ENCODE results near the gene NUDT6. TPM values are rescaled to one million over a fixed set of nuclear protein-coding genes. Genes with fewer than 3 reads are reported as not detected.

NUDT6 gene
- total and polyA plus RNA-seq, 2 donors from 2014 or later = 10.1 to 32.4 TPM

- TF ChIP-seq, protein P1, sequence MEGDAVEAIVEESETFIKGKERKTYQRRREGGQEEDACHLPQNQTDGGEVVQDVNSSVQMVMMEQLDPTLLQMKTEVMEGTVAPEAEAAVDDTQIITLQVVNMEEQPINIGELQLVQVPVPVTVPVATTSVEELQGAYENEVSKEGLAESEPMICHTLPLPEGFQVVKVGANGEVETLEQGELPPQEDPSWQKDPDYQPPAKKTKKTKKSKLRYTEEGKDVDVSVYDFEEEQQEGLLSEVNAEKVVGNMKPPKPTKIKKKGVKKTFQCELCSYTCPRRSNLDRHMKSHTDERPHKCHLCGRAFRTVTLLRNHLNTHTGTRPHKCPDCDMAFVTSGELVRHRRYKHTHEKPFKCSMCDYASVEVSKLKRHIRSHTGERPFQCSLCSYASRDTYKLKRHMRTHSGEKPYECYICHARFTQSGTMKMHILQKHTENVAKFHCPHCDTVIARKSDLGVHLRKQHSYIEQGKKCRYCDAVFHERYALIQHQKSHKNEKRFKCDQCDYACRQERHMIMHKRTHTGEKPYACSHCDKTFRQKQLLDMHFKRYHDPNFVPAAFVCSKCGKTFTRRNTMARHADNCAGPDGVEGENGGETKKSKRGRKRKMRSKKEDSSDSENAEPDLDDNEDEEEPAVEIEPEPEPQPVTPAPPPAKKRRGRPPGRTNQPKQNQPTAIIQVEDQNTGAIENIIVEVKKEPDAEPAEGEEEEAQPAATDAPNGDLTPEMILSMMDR (IDR thresholded peaks at IDR 0.05; ENCODE audit: borderline replicate concordance, extremely low read depth, insufficient read depth) = no peak
- Histone ChIP-seq H3K9ac (ENCODE audit: low read length in 3 of 3) (no peak overlapping the region), H3K36me3 (ENCODE audit: control insufficient read depth in 2 of 3, insufficient read depth in 3 of 3, low read length in 3 of 3) (no peaks in the 10 kb centered on the region), H3K27ac (ENCODE audit: low read depth in 2 of 2, low read length in 2 of 2) (no peak overlapping the region), H3K4me3 (ENCODE audit: low read length in 3 of 3) (no peak overlapping the region), H3K4me1 (ENCODE audit: control insufficient read depth in 2 of 3, insufficient read depth in 2 of 3, low read depth in 1 of 3, low read length in 3 of 3) (peaks cover 0 to 3% (median 0%) of the 10 kb centered on the region in 3 donors), H3K27me3 (ENCODE audit: control insufficient read depth, insufficient read depth, low read length) (no peaks in the 10 kb centered on the region), H3K9me3 (ENCODE audit: control insufficient read depth in 2 of 3, insufficient read depth in 1 of 3, low read length in 3 of 3) (no peaks in the 10 kb centered on the region)
- intact Hi-C loops (cut with DNase I) = no loop called here
- FAIRE-seq (no peak), DNase-seq (no peak)
These were observed 63.7 kb downstream of the NUDT6 start for GRCh38 chr4:122858705-122859104.

DNA sequence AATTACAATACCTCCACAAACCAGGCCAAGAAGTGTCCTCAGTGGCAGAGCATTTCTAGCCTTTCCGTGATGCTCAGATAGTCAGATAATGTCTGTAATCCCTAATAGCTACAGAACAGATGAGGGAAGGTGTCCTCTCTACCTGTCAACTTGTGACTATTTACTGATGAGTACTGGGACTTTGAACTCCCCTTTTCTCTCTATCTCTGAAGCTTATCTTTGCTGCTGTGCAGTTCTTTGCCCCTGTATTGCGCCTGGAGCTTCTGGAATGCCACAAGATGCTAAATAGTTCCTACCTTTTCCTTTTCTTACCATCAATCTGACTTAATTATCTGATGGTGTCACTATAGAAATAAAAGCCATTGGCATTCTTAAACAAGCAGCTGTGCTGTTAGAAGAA is 65.2 kb downstream of the NUDT6 start:
- no peak overlapping the region for H3K4me3 ChIP-seq (ENCODE audit: low read length in 3 of 3)
- H3K36me3 ChIP-seq (ENCODE audit: control insufficient read depth in 2 of 3, insufficient read depth in 3 of 3, low read length in 3 of 3) = no peaks in the 10 kb centered on the region
- intact Hi-C loops (cut with DNase I) = no loop called here
- no peak overlapping the region for H3K9ac ChIP-seq (ENCODE audit: low read length in 3 of 3)
- TF ChIP-seq, protein P1 (IDR thresholded peaks at IDR 0.05; ENCODE audit: borderline replicate concordance, extremely low read depth, insufficient read depth) = no peak
- FAIRE-seq (no peak), DNase-seq (peak in 2 of 5 donors; percentile 32 to 36)
- H3K9me3 ChIP-seq (ENCODE audit: control insufficient read depth in 2 of 3, insufficient read depth in 1 of 3, low read length in 3 of 3) = no peaks in the 10 kb centered on the region
- H3K27me3 ChIP-seq (ENCODE audit: control insufficient read depth, insufficient read depth, low read length) = no peaks in the 10 kb centered on the region
- no peak overlapping the region for H3K27ac ChIP-seq (ENCODE audit: low read depth in 2 of 2, low read length in 2 of 2)
- peaks cover 0 to 3% (median 0%) of the 10 kb centered on the region in 3 donors for H3K4me1 ChIP-seq (ENCODE audit: control insufficient read depth in 2 of 3, insufficient read depth in 2 of 3, low read depth in 1 of 3, low read length in 3 of 3)

GRCh38 chr4:122855353-122855890 is 67.0 kb downstream of the NUDT6 start:
- peak overlapping the region in 1 of 3 donors; percentile 27 for H3K9ac ChIP-seq (ENCODE audit: low read length in 3 of 3)
- no peak for DNase-seq
- peaks cover 0 to 3% (median 0%) of the 10 kb centered on the region in 3 donors for H3K4me1 ChIP-seq (ENCODE audit: control insufficient read depth in 2 of 3, insufficient read depth in 2 of 3, low read depth in 1 of 3, low read length in 3 of 3)
- FAIRE-seq = no peak
- peak overlapping the region in 1 of 3 donors; percentile 59 for H3K4me3 ChIP-seq (ENCODE audit: low read length in 3 of 3)
- no peaks in the 10 kb centered on the region for H3K9me3 ChIP-seq (ENCODE audit: control insufficient read depth in 2 of 3, insufficient read depth in 1 of 3, low read length in 3 of 3)
- no peaks in the 10 kb centered on the region for H3K27me3 ChIP-seq (ENCODE audit: control insufficient read depth, insufficient read depth, low read length)
- intact Hi-C loops (cut with DNase I) = no loop called here
- TF ChIP-seq, protein P1 (IDR thresholded peaks at IDR 0.05; ENCODE audit: borderline replicate concordance, extremely low read depth, insufficient read depth) = no peak
- no peaks in the 10 kb centered on the region for H3K36me3 ChIP-seq (ENCODE audit: control insufficient read depth in 2 of 3, insufficient read depth in 3 of 3, low read length in 3 of 3)
- H3K27ac ChIP-seq (ENCODE audit: low read depth in 2 of 2, low read length in 2 of 2) = no peak overlapping the region

Data from kidney (tissue), 14 donors.